Chondrocyte (in vitro differentiated cells): Measurements from ENCODE around the gene DDX17. TPM values are rescaled to one million over a fixed set of nuclear protein-coding genes. Genes with fewer than 3 reads are reported as not detected.
A peak's percentile ranks its signal among the peaks of the same experiment; 100 is the strongest.

Experiments
- DNase-seq: peaks from one replicate; pipeline ENCODE4 v3.0.0; 2021; ENCODE audit warnings: mixed read lengths, low spot score
- H3K27ac Mint-ChIP-seq: one replicate; pipeline ENCODE4 v1.8.0; 2021; ENCODE audit warnings: mild to moderate bottlenecking, moderate library complexity, mixed read lengths; ENCODE audit not compliant: unreplicated experiment
- H3K27me3 Mint-ChIP-seq: 2 replicates; pipeline ENCODE4 v1.8.0; 2021; ENCODE audit warnings: low read depth, mixed read lengths
- H3K36me3 Mint-ChIP-seq: 2 replicates; pipeline ENCODE4 v1.8.0; 2021; ENCODE audit warnings: low read depth, mixed read lengths
- H3K4me1 Mint-ChIP-seq: 2 replicates; pipeline ENCODE4 v1.8.0; 2021; ENCODE audit warnings: low read depth, mild to moderate bottlenecking, mixed read lengths
- H3K4me3 Mint-ChIP-seq: one replicate; pipeline ENCODE4 v1.8.0; 2021; ENCODE audit warnings: mild to moderate bottlenecking, moderate library complexity, mixed read lengths; ENCODE audit not compliant: unreplicated experiment
- H3K9me3 Mint-ChIP-seq: 2 replicates; pipeline ENCODE4 v1.8.0; 2021; ENCODE audit warnings: low read depth, mixed read lengths
- CTCF ChIP-seq: fragments of 200-600 bp; sonication (generic); IDR thresholded peaks from 2 replicates; pipeline ENCODE4 v1.5.0; 2021; ENCODE audit warnings: antibody characterized with exemption, mild to moderate bottlenecking, moderate library complexity
- total RNA-seq: library from RNA; stranded (reverse); gene quantifications from 3 replicates; pipeline ENCODE4 v1.2.1, GENCODE V29; 2021

DDX17 gene
- total RNA-seq, 1 donor from 2014 or later = 321 TPM

- H3K27me3 Mint-ChIP-seq = peaks cover 3% of the 10 kb centered on the region
- no peaks in the 10 kb centered on the region for H3K9me3 Mint-ChIP-seq
- no peak overlapping the region for H3K27ac Mint-ChIP-seq
- no peak for TF ChIP-seq CTCF
- H3K36me3 Mint-ChIP-seq = peaks cover under 1% of the 10 kb centered on the region
- H3K4me3 Mint-ChIP-seq = no peak overlapping the region
- peaks cover 37% of the 10 kb centered on the region for H3K4me1 Mint-ChIP-seq
- peak; percentile 61 for DNase-seq
Measured at GRCh38 chr22:38465673-38466490, 40.2 kb downstream of the DDX17 start.

- peaks cover 29% of the 10 kb centered on the region for H3K4me1 Mint-ChIP-seq
- no peak for TF ChIP-seq CTCF
- no peaks in the 10 kb centered on the region for H3K36me3 Mint-ChIP-seq
- peaks cover 7% of the 10 kb centered on the region for H3K27me3 Mint-ChIP-seq
- no peak overlapping the region for H3K4me3 Mint-ChIP-seq
- no peaks in the 10 kb centered on the region for H3K9me3 Mint-ChIP-seq
- peak; percentile 52 for DNase-seq
- H3K27ac Mint-ChIP-seq = no peak overlapping the region
Measured at GRCh38 chr22:38464992-38465672, 41.0 kb downstream of the DDX17 start.

GRCh38 chr22:38462960-38463784, 42.9 kb downstream of the DDX17 start:
- no peak for TF ChIP-seq CTCF
- Mint-ChIP-seq H3K27ac (no peak overlapping the region), H3K36me3 (no peaks in the 10 kb centered on the region), H3K4me1 (peaks cover 18% of the 10 kb centered on the region), H3K9me3 (no peaks in the 10 kb centered on the region), H3K27me3 (peaks cover 13% of the 10 kb centered on the region), H3K4me3 (no peak overlapping the region)
- DNase-seq = peak; percentile 89

- peak overlapping the region; percentile 65 for H3K4me3 Mint-ChIP-seq
- peak; percentile 90 for DNase-seq
- H3K27me3 Mint-ChIP-seq = peaks cover 21% of the 10 kb centered on the region
Measured at GRCh38 chr22:38461414-38462081, 44.6 kb downstream of the DDX17 start.

More at GRCh38 chr22:38461414-38462081, 44.6 kb downstream of the DDX17 start:
- Mint-ChIP-seq H3K9me3 (no peaks in the 10 kb centered on the region), H3K4me1 (peaks cover 9% of the 10 kb centered on the region), H3K36me3 (no peaks in the 10 kb centered on the region), H3K27ac (peak overlapping the region; percentile 36)
- no peak for TF ChIP-seq CTCF
